HepG2 (cell line): ENCODE data around the gene BCL11B. TPM values are rescaled to one million over a fixed set of nuclear protein-coding genes. Genes with fewer than 3 reads are reported as not detected.
A peak's percentile ranks its signal among the peaks of the same experiment; 100 is the strongest.

Experiments used
- ATAC-seq: fragments of 200-7000 bp; cut with Tn5 transposase; 3 replicates; pipeline ENCODE4 v1.9.1; 2020; ENCODE audit warnings: mild to moderate bottlenecking, moderate library complexity
- BruUV-seq: library from RNA; stranded (reverse); fragments of 400-500 nt; replicated peaks from 2 replicates; lab custom pipeline; 2021; lab: Mats Ljungman, UMichigan
- CTCF ChIA-PET: fragments of 300-600 bp; formaldehyde crosslinking; extraction: SDS; loops from one replicate; lab custom pipeline; 2021; ENCODE audit warnings: low total read pairs, inconsistent platforms, low intra/inter-chr PET ratio; lab: Yijun Ruan, JAX
- POLR2A ChIA-PET: fragments of 350-600 bp; sonication (Branson Sonifier 250); formaldehyde crosslinking; loops from one replicate; lab custom pipeline; 2020; ENCODE audit warnings: antibody characterized with exemption, inconsistent platforms; lab: Yijun Ruan, JAX
- DNase-seq: peaks from one replicate; pipeline ENCODE4 v3.0.0-alpha.2; 2015; ENCODE audit warnings: low spot score
- FAIRE-seq: peaks from 3 replicates; lab custom pipeline; 2011; peaks lifted over from hg19 to GRCh38; lab: Jason Lieb, UNC
- H2AFZ ChIP-seq: one replicate; pipeline ENCODE4 v1.6.1; 2011; ENCODE audit warnings: low read length, inconsistent platforms
- H3K27ac ChIP-seq: fragments of 300-600 bp; 3 replicates; pipeline ENCODE4 v1.8.0; 2011; ENCODE audit warnings: mixed run types, mild to moderate bottlenecking, mixed read lengths, low read length, inconsistent platforms; ENCODE audit not compliant: insufficient read depth; ENCODE audit errors: extremely low read length
- H3K27me3 ChIP-seq, 2 experiments: fragments of 200-600 bp in 1 of 2; 2 replicates in 1 of 2; 3 replicates in 1 of 2; pipeline versions ENCODE4 v1.6.0 to v1.8.0; 2011; ENCODE audit warnings: low read length in 2 of 2, mild to moderate bottlenecking in 2 of 2, moderate library complexity in 2 of 2, inconsistent platforms in 1 of 2; ENCODE audit not compliant: insufficient read depth in 2 of 2, control insufficient read depth in 1 of 2
- H3K36me3 ChIP-seq, 2 experiments: fragments of 200-600 bp in 1 of 2; replicated peaks in 1 of 2; 2 replicates in 1 of 2; 3 replicates in 1 of 2; pipeline versions ENCODE4 v1.5.1 to v1.8.0; 2011; ENCODE audit warnings: low read length in 2 of 2, inconsistent platforms in 1 of 2; ENCODE audit not compliant: insufficient read depth in 2 of 2, control insufficient read depth in 1 of 2
- H3K4me1 ChIP-seq: 2 replicates; pipeline ENCODE4 v1.5.1; 2012; ENCODE audit warnings: low read length, inconsistent platforms; ENCODE audit not compliant: insufficient read depth
- H3K4me2 ChIP-seq: 2 replicates; pipeline ENCODE4 v1.6.0; 2011; ENCODE audit warnings: low read depth, low read length, inconsistent platforms
- H3K4me3 ChIP-seq, 3 experiments: fragments of 200-600 bp in 1 of 3; sonication (generic), shearing (Covaris generic) in 1 of 3; replicated peaks in 1 of 3; 2 replicates each; pipeline ENCODE4 v1.5.1; 2011 to 2016; ENCODE audit warnings: low read length in 3 of 3, inconsistent platforms in 2 of 3, low read depth in 2 of 3, mild to moderate bottlenecking in 2 of 3, control low read depth in 1 of 3, mixed read lengths in 1 of 3; ENCODE audit not compliant: insufficient read depth in 1 of 3
- H3K79me2 ChIP-seq: one replicate; pipeline ENCODE4 v1.6.1; 2011; ENCODE audit warnings: low read length, inconsistent platforms; ENCODE audit not compliant: insufficient read depth
- H3K9ac ChIP-seq: 2 replicates; pipeline ENCODE4 v1.6.0; 2011; ENCODE audit warnings: mild to moderate bottlenecking, low read depth, low read length, inconsistent platforms; ENCODE audit not compliant: insufficient read depth
- H3K9me3 ChIP-seq: 2 replicates; pipeline ENCODE4 v1.5.1; 2012; ENCODE audit warnings: mild to moderate bottlenecking, low read length
- H4K20me1 ChIP-seq: 2 replicates; pipeline ENCODE4 v1.6.0; 2011; ENCODE audit warnings: inconsistent platforms, mild to moderate bottlenecking, low read length, moderate library complexity; ENCODE audit not compliant: insufficient read depth
- CBX2 ChIP-seq, 2 experiments: fragments of 200-600 bp in 1 of 2; sonication (generic); formaldehyde crosslinking in 1 of 2; IDR thresholded peaks; 2 replicates each; pipeline versions ENCODE4 v1.7.0 to v1.8.1; 2018 to 2022; ENCODE audit warnings: low read depth in 2 of 2, low read length in 1 of 2, mild to moderate bottlenecking in 1 of 2, missing genetic modification reagents in 1 of 2
- HNRNPK ChIP-seq: fragments of 200-400 bp; formaldehyde crosslinking; IDR thresholded peaks from 2 replicates; pipeline ENCODE4 v1.6.1; 2018; ENCODE audit warnings: low read length, low read depth, moderate library complexity, mild to moderate bottlenecking; ENCODE audit not compliant: poor library complexity, severe bottlenecking
- KDM4B ChIP-seq: sonication (generic); formaldehyde crosslinking; IDR thresholded peaks from 2 replicates; pipeline ENCODE4 v1.4.0; 2020; ENCODE audit warnings: missing genetic modification reagents
- NR2C2 ChIP-seq: sonication (generic); formaldehyde crosslinking; IDR thresholded peaks from 2 replicates; pipeline ENCODE4 v1.4.0; 2020; ENCODE audit warnings: missing genetic modification reagents, mild to moderate bottlenecking, moderate library complexity, borderline replicate concordance
- SMARCC2 ChIP-seq: fragments of 450-650 bp; IDR thresholded peaks from 2 replicates; pipeline ENCODE4 v1.6.1; 2017; ENCODE audit warnings: antibody characterized with exemption, mild to moderate bottlenecking
- ZNF460 ChIP-seq: sonication (generic); formaldehyde crosslinking; IDR thresholded peaks from 2 replicates; pipeline ENCODE4 v1.5.1; 2020; ENCODE audit warnings: missing genetic modification reagents, mild to moderate bottlenecking, borderline replicate concordance
- ZNF740 ChIP-seq: sonication (generic); formaldehyde crosslinking; IDR thresholded peaks from 2 replicates; pipeline ENCODE4 v1.4.0; 2020; ENCODE audit warnings: missing genetic modification reagents
- WGBS: methylation state at CpG from one replicate; pipeline ENCODE4 v1.1.6; 2017; ENCODE audit warnings: low lambda C conversion rate; 5-methylcytosine and 5-hydroxymethylcytosine counted together
- in situ Hi-C: cut with HindIII; loops from 2 replicates; pipeline ENCODE4 v1.10.0; 2017; ENCODE audit warnings: low pct_unique_long_range_greater_than_20kb; ENCODE audit not compliant: extremely low pct_ligation_motif_present
- intact Hi-C: fragments of 100-400 bp; cut with micrococcal nuclease; formaldehyde crosslinking; loops from one replicate; pipeline ENCODE4 v1.10.0; 2022; ENCODE audit not compliant: unreplicated experiment
- polyA plus RNA-seq, 8 experiments: library from polyadenylated mRNA; depleted of rRNA in 3 of 8; stranded (reverse) in 7 of 8; unstranded in 1 of 8; fragments of >200 nt; fragmentation: Illumina TruSeq in 4 of 8; extraction: Trizol in 4 of 8; gene quantifications; 2 replicates each; pipeline versions ENCODE4 v1.2.1 to v1.2.3, GENCODE V29; 2011 to 2016; ENCODE audit warnings: low read depth in 4 of 8, missing spikeins in 1 of 8, mixed read lengths in 1 of 8; ENCODE audit not compliant: insufficient read depth in 1 of 8
- total RNA-seq, 5 experiments: library from RNA; depleted of rRNA; stranded (reverse); fragments of >200 nt; fragmentation: Illumina TruSeq; extraction: Trizol; gene quantifications; 2 replicates each; pipeline ENCODE4 v1.2.3, GENCODE V29; 2016; ENCODE audit warnings: low read depth in 1 of 5

BCL11B gene
- total and polyA plus RNA-seq, 2 of the 13 experiments (the other 11 are each of a cell fraction or from before 2014, with no cell fraction given) = not detected

GRCh38 chr14:99271221-99271941, 616 bp downstream of the BCL11B start:
- 21% methylated on average over 31 of the region's 32 CpGs for WGBS

GRCh38 chr14:99270458-99271220, 1.4 kb downstream of the BCL11B start:
- no peak for FAIRE-seq

More at GRCh38 chr14:99271221-99271941, 616 bp downstream of the BCL11B start:
- ChIA-PET CTCF (no interaction called here), POLR2A (no interaction called here)
- no peak for DNase-seq
- FAIRE-seq = no peak
- no peaks in the 10 kb centered on the region for H3K79me2 ChIP-seq
- intact Hi-C loops (loop anchor here (5.0 kb wide), 1 partner anchor 46 kb away; no protein-coding TSS in a partner anchor), in situ Hi-C loops (loop anchor here (25.0 kb wide), 2 partner anchors 1134 to 1284 kb away; no protein-coding TSS in a partner anchor)
- H3K4me3 ChIP-seq = peak overlapping the region; percentile 13 to 63 (median 49); a peak in 3 of 6 replicates
- no peaks in the 10 kb centered on the region for H4K20me1 ChIP-seq
- no peak overlapping the region for H2AFZ ChIP-seq
- H3K4me2 ChIP-seq = peak overlapping the region; percentile 80
- BruUV-seq = no TSS peak
- H3K9ac ChIP-seq = no peak overlapping the region
- peaks cover 36% of the 10 kb centered on the region for H3K4me1 ChIP-seq
- H3K27ac ChIP-seq = no peak overlapping the region
- no peaks in the 10 kb centered on the region for H3K36me3 ChIP-seq
- H3K27me3 ChIP-seq = peaks cover 6 to 36% of the 10 kb centered on the region in 2 experiments; a peak in 4 of 5 replicates
- peak; percentile 89 for TF ChIP-seq CBX2 (IDR thresholded peaks at IDR 0.05; ENCODE audit: low read depth, low read length)
- no peak for TF ChIP-seq CBX2 (CRISPR knock-in tag; IDR thresholded peaks at IDR 0.05; ENCODE audit: low read depth)
- TF ChIP-seq KDM4B (CRISPR knock-in tag) = no peak
- TF ChIP-seq ZNF460 = no peak
- no peak for TF ChIP-seq ZNF740
- no peak for ATAC-seq
- H3K9me3 ChIP-seq = no peaks in the 10 kb centered on the region

More at GRCh38 chr14:99270458-99271220, 1.4 kb downstream of the BCL11B start:
- BruUV-seq = no TSS peak
- 13% methylated on average over 47 of the region's 80 CpGs for WGBS
- no peak overlapping the region for H2AFZ ChIP-seq
- TF ChIP-seq SMARCC2 (no peak), HNRNPK (peak; percentile 82), NR2C2 (CRISPR knock-in tag) (no peak)
- no peaks in the 10 kb centered on the region for H3K79me2 ChIP-seq
- no peaks in the 10 kb centered on the region for H3K36me3 ChIP-seq
- peak overlapping the region in 2 of 3 experiments; percentile 24 to 28; a peak in 3 of 6 replicates for H3K4me3 ChIP-seq
- intact Hi-C loops (loop anchor here (5.0 kb wide), 1 partner anchor 47 kb away; no protein-coding TSS in a partner anchor), in situ Hi-C loops (loop anchor here (25.0 kb wide), 2 partner anchors 1133 to 1283 kb away; no protein-coding TSS in a partner anchor)
- H3K9me3 ChIP-seq = no peaks in the 10 kb centered on the region
- ChIA-PET CTCF (no interaction called here), POLR2A (no interaction called here)
- H3K27ac ChIP-seq = no peak overlapping the region
- ATAC-seq (no peak), DNase-seq (no peak)
- H3K27me3 ChIP-seq = peaks cover 8 to 44% of the 10 kb centered on the region in 2 experiments; a peak in 4 of 5 replicates
- H4K20me1 ChIP-seq = no peaks in the 10 kb centered on the region
- peaks cover 36% of the 10 kb centered on the region for H3K4me1 ChIP-seq
- peak overlapping the region; percentile 23; the same call in 1 of the 2 replicates for H3K4me2 ChIP-seq
- no peak overlapping the region for H3K9ac ChIP-seq
